K562 (cell line): ENCODE measurements around the gene CDC27. TPM values are rescaled to one million over a fixed set of nuclear protein-coding genes. Genes with fewer than 3 reads are reported as not detected.

Experiments
- ATAC-seq: fragments of 200-7000 bp; cut with Tn5 transposase; 3 replicates; pipeline ENCODE4 v1.9.1; 2020; ENCODE audit warnings: moderate library complexity
- BruUV-seq: library from RNA; stranded (reverse); fragments of 400-500 nt; replicated peaks from 2 replicates; lab custom pipeline; 2021; lab: Mats Ljungman, UMichigan
- CTCF ChIA-PET: fragments of 300-600 bp; formaldehyde crosslinking; extraction: SDS; loops from one replicate; lab custom pipeline; 2021; ENCODE audit warnings: low intra/inter-chr PET ratio; lab: Yijun Ruan, JAX
- POLR2A ChIA-PET: fragments of 300-600, 350-650 bp; sonication (Branson Sonifier 250); formaldehyde crosslinking; extraction: SDS; loops from one replicate; lab custom pipeline; 2021; ENCODE audit warnings: antibody characterized with exemption, inconsistent platforms; lab: Yijun Ruan, JAX
- DNase-seq, 4 experiments: peaks; one replicate each; pipeline versions ENCODE4 v3.0.0 to v3.0.0-alpha.2; 2011 to 2018; ENCODE audit warnings: low spot score in 3 of 4, mixed read lengths in 3 of 4; ENCODE audit errors: extremely low read depth in 1 of 4
- FAIRE-seq: peaks from 2 replicates; lab custom pipeline; 2011; peaks lifted over from hg19 to GRCh38; lab: Jason Lieb, UNC
- H2AFZ ChIP-seq: 2 replicates; pipeline ENCODE4 v1.6.0; 2011; ENCODE audit warnings: low read depth, low read length, control low read depth, inconsistent platforms
- H3K27ac ChIP-seq: fragments of 200-600 bp; 3 replicates; pipeline ENCODE4 v1.8.0; 2011; ENCODE audit warnings: low read depth, mild to moderate bottlenecking, control low read depth, inconsistent platforms, low read length, moderate library complexity, mixed read lengths; ENCODE audit errors: extremely low read depth
- H3K27me3 ChIP-seq, 2 experiments: fragments of 300-600 bp in 1 of 2; 2 replicates in 1 of 2; 3 replicates in 1 of 2; pipeline versions ENCODE4 v1.6.0 to v1.8.0; 2011; ENCODE audit warnings: inconsistent platforms in 2 of 2, low read length in 2 of 2, mild to moderate bottlenecking in 1 of 2, mixed read lengths in 1 of 2, moderate library complexity in 1 of 2; ENCODE audit not compliant: control insufficient read depth in 2 of 2, insufficient read depth in 2 of 2
- H3K36me3 ChIP-seq: fragments of 300-600 bp; 3 replicates; pipeline ENCODE4 v1.8.0; 2011; ENCODE audit warnings: mild to moderate bottlenecking, low read length, inconsistent platforms; ENCODE audit not compliant: control insufficient read depth, insufficient read depth
- H3K4me1 ChIP-seq, 2 experiments: fragments of 200-600 bp in 1 of 2; replicated peaks in 1 of 2; 2 replicates in 1 of 2; 3 replicates in 1 of 2; pipeline versions ENCODE4 v1.5.1 to v1.8.0; 2011; ENCODE audit warnings: inconsistent platforms in 2 of 2, low read length in 2 of 2, mild to moderate bottlenecking in 1 of 2, mixed read lengths in 1 of 2, moderate library complexity in 1 of 2; ENCODE audit not compliant: control insufficient read depth in 2 of 2, insufficient read depth in 2 of 2
- H3K4me2 ChIP-seq: 2 replicates; pipeline ENCODE4 v1.6.1; 2011; ENCODE audit warnings: low read length, control low read depth, inconsistent platforms, mixed read lengths; ENCODE audit not compliant: insufficient read depth
- H3K4me3 ChIP-seq: fragments of 200-600 bp; sonication (generic), shearing (Covaris generic); 2 replicates; pipeline ENCODE4 v1.5.1; 2016; ENCODE audit warnings: control low read depth, inconsistent platforms
- H3K79me2 ChIP-seq: fragments of 200-600 bp; 3 replicates; pipeline ENCODE4 v1.8.0; 2011; ENCODE audit warnings: low read length, inconsistent platforms; ENCODE audit not compliant: control insufficient read depth, insufficient read depth
- H3K9ac ChIP-seq, 2 experiments: 2 replicates each; pipeline versions ENCODE4 v1.6.0 to v1.6.1; 2011; ENCODE audit warnings: low read depth in 2 of 2, low read length in 2 of 2, control low read depth in 1 of 2, inconsistent platforms in 1 of 2, mild to moderate bottlenecking in 1 of 2, mixed read lengths in 1 of 2; ENCODE audit not compliant: insufficient read depth in 1 of 2
- H3K9me1 ChIP-seq: one replicate; pipeline ENCODE4 v1.6.0; 2011; ENCODE audit warnings: inconsistent platforms, mild to moderate bottlenecking, low read length, moderate library complexity; ENCODE audit not compliant: control insufficient read depth, insufficient read depth
- H3K9me3 ChIP-seq: replicated peaks from 2 replicates; pipeline ENCODE4 v1.5.1; 2011; ENCODE audit warnings: low read depth, low read length, inconsistent platforms; ENCODE audit not compliant: control insufficient read depth, insufficient read depth
- H4K20me1 ChIP-seq: replicated peaks from 2 replicates; pipeline ENCODE4 v1.6.1; 2011; ENCODE audit warnings: low read length, inconsistent platforms, mixed read lengths; ENCODE audit not compliant: control insufficient read depth, insufficient read depth
- FOXK2 ChIP-seq, 2 experiments: fragments of 450-650 bp; IDR thresholded peaks in 1 of 2; conservative IDR thresholded peaks in 1 of 2; 2 replicates each; pipeline ENCODE4 v1.6.1; 2016; ENCODE audit warnings: low read depth in 2 of 2, mild to moderate bottlenecking in 1 of 2
- KLF10 ChIP-seq: fragments of 250-450 bp; sonication (Bioruptor Pico); IDR thresholded peaks from 2 replicates; pipeline ENCODE4 v1.6.1; 2021; ENCODE audit warnings: matching md5 sums
- SPI1 ChIP-seq: IDR thresholded peaks from 2 replicates; pipeline ENCODE4 v1.6.1; 2011; ENCODE audit warnings: low read depth, low read length, control low read depth, borderline replicate concordance
- ZFX ChIP-seq: sonication (generic); formaldehyde crosslinking; IDR thresholded peaks from 2 replicates; pipeline ENCODE4 v1.8.0; 2022; ENCODE audit warnings: mild to moderate bottlenecking, missing genetic modification reagents, moderate library complexity
- ZNF24 ChIP-seq: fragments of 450-650 bp; IDR thresholded peaks from 2 replicates; pipeline ENCODE4 v1.6.1; 2016
- ZNF551 ChIP-seq: fragments of 250-450 bp; sonication (Bioruptor Pico); IDR thresholded peaks from 2 replicates; pipeline ENCODE4 v1.5.0; 2021; ENCODE audit warnings: mild to moderate bottlenecking, moderate library complexity
- WGBS: fragments of 100-300 bp; shearing (Covaris generic); methylation state at CpG from one replicate; pipeline ENCODE4 v1.1.6; 2016; ENCODE audit warnings: low coverage, mixed read lengths; ENCODE audit not compliant: insufficient coverage; ENCODE audit errors: missing lambda C conversion rate; 5-methylcytosine and 5-hydroxymethylcytosine counted together
- in situ Hi-C: fragments of 300-500 bp; cut with MboI; formaldehyde crosslinking; loops from 4 replicates; pipeline ENCODE4 v1.15.0; 2018; ENCODE audit warnings: inconsistent platforms, mixed read lengths
- intact Hi-C: fragments of 100-400 bp; cut with micrococcal nuclease; formaldehyde crosslinking; loops from 2 replicates; pipeline ENCODE4 v1.14.2; 2022
- polyA plus RNA-seq, 8 experiments: library from polyadenylated mRNA; depleted of rRNA in 4 of 8; stranded (reverse) in 5 of 8; unstranded in 3 of 8; fragments of >200 nt; fragmentation: Nextera tagmentation in 2 of 8; fragmentation: Illumina TruSeq in 1 of 8; extraction: Ambion mirVana in 2 of 8; extraction: Trizol in 1 of 8; gene quantifications; 2 replicates each; pipeline versions ENCODE4 v1.2.1 to v1.2.3, GENCODE V29; 2011 to 2014; ENCODE audit warnings: inconsistent platforms in 1 of 8, missing spikeins in 1 of 8
- total RNA-seq, 7 experiments: library from RNA; depleted of rRNA in 6 of 7; stranded (reverse); fragments of >200 nt in 6 of 7; fragmentation: Illumina TruSeq in 2 of 7; extraction: Trizol in 2 of 7; gene quantifications; 2 replicates each; pipeline versions ENCODE4 v1.2.1 to v1.2.3, GENCODE V29; 2011 to 2021; ENCODE audit warnings: low replicate concordance in 1 of 7
- TF ChIP-seq, protein P1 (sequence below): sonication (generic); formaldehyde crosslinking; IDR thresholded peaks from 2 replicates; pipeline ENCODE4 v1.8.1; 2023; ENCODE audit warnings: mild to moderate bottlenecking, missing genetic modification reagents
- TF ChIP-seq, protein P2 (sequence below), 2 experiments: fragments of 450-650 bp; IDR thresholded peaks; 2 replicates each; pipeline ENCODE4 v1.6.1; 2016

CDC27 gene
- total and polyA plus RNA-seq, 9 of the 15 experiments (the other 6 are each of a cell fraction or from before 2014, with no cell fraction given), result 28.6 to 155 (median 94.1) TPM

DNA sequence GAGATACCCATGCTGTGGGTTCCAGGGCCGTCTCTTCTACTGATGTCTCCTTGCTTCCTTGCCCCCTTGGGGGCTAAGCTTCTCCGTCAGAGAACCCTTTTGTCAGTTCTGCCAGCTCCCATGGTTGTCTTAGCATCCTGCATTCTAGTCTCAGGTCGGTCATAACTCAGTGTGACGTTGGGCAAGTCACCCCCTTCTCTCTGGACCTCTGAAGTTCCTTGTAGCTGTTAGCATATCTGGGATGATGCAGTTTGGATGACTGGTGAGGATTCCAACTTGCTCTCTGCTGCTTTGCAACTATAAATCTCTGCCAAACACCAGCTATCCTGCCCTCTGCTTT is 11.2 kb upstream of the CDC27 start (continued):
- no peak for TF ChIP-seq ZFX
- TF ChIP-seq KLF10 (CRISPR knock-in tag), result no peak
- TF ChIP-seq ZNF551 (CRISPR knock-in tag), result no peak
- TF ChIP-seq, all 486 proteins: peak for 0

DNA sequence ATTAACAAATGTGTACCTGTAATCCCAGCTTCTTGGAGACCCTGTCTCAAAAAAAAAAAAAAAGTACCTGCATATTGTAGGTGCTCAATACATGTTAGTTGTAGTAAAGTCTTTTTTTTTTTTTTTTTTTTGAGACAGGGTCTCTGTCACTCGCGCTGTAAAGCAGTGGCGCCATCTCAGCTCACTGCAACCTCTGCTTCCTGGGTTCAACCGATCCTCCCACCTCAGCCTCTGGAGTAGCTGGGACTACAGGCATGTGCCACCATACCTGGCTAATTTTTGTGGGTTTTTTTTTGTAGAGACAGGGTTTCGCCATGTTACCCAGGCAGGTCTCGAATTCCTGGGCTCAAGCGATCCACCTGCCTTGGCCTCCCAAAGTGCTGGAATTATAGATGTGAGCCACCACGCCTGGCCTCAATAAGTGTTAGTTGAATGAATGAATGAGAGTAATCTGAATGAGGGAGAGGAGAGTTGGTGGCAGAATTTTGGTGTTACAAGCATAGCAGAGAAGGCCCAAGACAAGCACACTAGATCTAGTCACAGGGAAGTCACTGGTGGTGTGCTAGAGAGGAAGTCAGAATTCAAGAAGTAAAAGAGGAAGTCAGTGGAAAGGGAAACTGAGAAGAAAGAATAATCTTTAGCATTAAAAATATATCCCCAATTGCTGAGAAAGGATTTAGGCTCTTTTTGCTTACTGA is 10.7 kb upstream of the CDC27 start:
- no peaks in the 10 kb centered on the region for H3K36me3 ChIP-seq
- peak overlapping the region in 1 of 2 experiments; percentile 3; a peak in 1 of 4 replicates for H3K9ac ChIP-seq
- 88% methylated on average over 4 of the region's 8 CpGs for WGBS
- ChIA-PET POLR2A (interaction anchor here (1.3 to 4.2 kb wide), 2 partner anchors 10 kb away, joined by 9 to 24 read pairs; partner anchors contain the start of genes CDC27 and MYL4), CTCF (no interaction called here)
- peak overlapping the region; percentile 62 for H2AFZ ChIP-seq
- intact Hi-C loops, result no loop called here
- no peak for ATAC-seq
- TF ChIP-seq FOXK2 (conservative IDR thresholded peaks at IDR 0.05 in 1 of 2, IDR thresholded peaks at IDR 0.05 in 1 of 2; ENCODE audit: low read depth in 2 of 2) (no peak), SPI1 (peak; percentile 99), ZNF24 (0 out of 2 replicates have a peak, but pooled peaks have one; percentile 30)
- TF ChIP-seq, protein P1, sequence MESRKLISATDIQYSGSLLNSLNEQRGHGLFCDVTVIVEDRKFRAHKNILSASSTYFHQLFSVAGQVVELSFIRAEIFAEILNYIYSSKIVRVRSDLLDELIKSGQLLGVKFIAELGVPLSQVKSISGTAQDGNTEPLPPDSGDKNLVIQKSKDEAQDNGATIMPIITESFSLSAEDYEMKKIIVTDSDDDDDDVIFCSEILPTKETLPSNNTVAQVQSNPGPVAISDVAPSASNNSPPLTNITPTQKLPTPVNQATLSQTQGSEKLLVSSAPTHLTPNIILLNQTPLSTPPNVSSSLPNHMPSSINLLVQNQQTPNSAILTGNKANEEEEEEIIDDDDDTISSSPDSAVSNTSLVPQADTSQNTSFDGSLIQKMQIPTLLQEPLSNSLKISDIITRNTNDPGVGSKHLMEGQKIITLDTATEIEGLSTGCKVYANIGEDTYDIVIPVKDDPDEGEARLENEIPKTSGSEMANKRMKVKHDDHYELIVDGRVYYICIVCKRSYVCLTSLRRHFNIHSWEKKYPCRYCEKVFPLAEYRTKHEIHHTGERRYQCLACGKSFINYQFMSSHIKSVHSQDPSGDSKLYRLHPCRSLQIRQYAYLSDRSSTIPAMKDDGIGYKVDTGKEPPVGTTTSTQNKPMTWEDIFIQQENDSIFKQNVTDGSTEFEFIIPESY (CRISPR knock-in tag), result peak; percentile 95
- TF ChIP-seq, protein P2, sequence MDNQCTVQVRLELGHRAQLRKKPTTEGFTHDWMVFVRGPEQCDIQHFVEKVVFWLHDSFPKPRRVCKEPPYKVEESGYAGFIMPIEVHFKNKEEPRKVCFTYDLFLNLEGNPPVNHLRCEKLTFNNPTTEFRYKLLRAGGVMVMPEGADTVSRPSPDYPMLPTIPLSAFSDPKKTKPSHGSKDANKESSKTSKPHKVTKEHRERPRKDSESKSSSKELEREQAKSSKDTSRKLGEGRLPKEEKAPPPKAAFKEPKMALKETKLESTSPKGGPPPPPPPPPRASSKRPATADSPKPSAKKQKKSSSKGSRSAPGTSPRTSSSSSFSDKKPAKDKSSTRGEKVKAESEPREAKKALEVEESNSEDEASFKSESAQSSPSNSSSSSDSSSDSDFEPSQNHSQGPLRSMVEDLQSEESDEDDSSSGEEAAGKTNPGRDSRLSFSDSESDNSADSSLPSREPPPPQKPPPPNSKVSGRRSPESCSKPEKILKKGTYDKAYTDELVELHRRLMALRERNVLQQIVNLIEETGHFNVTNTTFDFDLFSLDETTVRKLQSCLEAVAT (IDR thresholded peaks at IDR 0.05), result 0 out of 4 replicates have a peak, but pooled peaks of 1 of the 2 experiments have one; percentile 19
- H3K4me3 ChIP-seq, result no peak overlapping the region
- peaks cover 5 to 33% of the 10 kb centered on the region in 2 experiments for H3K4me1 ChIP-seq
- DNase-seq, result no peak
- in situ Hi-C loops, result no loop called here
- no peaks in the 10 kb centered on the region for H4K20me1 ChIP-seq
- H3K27me3 ChIP-seq, result no peaks in the 10 kb centered on the region
- no peaks in the 10 kb centered on the region for H3K9me3 ChIP-seq
- no peaks in the 10 kb centered on the region for H3K9me1 ChIP-seq
- H3K27ac ChIP-seq, result no peak overlapping the region
- no TSS peak for BruUV-seq
- no peak for FAIRE-seq
- no peak overlapping the region for H3K4me2 ChIP-seq
- no peaks in the 10 kb centered on the region for H3K79me2 ChIP-seq
